ENCODE data around the gene KAT8. TPM values are rescaled to one million over a fixed set of nuclear protein-coding genes. Genes with fewer than 3 reads are reported as not detected.
"Not testable (repeated sequence)": the region's sequence is repeated elsewhere in the genome, so short reads cannot be mapped to it uniquely, and the experiment has no call there.

Gene KAT8
- total RNA-seq, 2 donors from 2014 or later = 51.0 to 55.8 TPM

DNA sequence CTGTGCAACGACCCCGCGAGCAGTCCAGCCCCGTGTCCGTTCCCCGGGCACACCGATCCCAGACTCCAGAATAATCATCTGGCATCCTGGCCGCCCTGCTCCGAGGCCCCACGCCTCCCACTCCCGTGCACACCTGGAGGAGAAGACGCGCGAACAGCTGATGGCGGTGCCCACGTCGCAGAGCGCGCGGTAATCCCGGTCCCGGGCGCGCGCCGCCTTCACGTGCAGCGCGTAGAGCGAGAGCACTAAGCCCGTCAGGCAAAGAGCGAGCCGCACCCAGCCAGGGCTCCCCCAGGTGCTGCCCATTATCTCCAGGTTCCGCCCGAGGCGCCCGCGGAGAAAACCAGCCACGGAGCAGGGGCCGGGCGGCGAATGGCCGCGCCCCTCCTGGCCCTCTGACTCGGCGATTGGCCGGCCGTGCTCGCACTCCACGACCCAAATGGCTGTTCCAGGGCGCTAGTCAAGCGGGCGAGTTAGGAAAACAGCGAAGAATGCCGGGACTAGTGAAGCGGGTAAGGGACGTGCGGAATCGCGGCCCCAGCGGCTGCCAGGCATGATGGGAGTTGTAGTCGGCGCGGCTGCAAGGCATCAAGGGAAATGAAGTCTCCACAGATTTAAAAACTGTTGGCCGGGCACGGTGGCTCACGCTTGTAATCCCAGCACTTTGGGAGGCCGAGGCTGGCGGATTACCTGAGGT is 22.9 kb upstream of the KAT8 start, which contains the start of gene VKORC1:
VKORC1 (minus strand) TSS at position 374 of the 697 bp plus-strand sequence; CDS start at position 306, 68 bp downstream.
- H3K27me3 ChIP-seq (ENCODE audit: control insufficient read depth, insufficient read depth, low read length, poor library complexity, severe bottlenecking) = no peaks in the 10 kb centered on the region
- peaks cover under 1% of the 10 kb centered on the region for H3K27me3 Mint-ChIP-seq (ENCODE audit: insufficient read depth)
- H3K36me3 Mint-ChIP-seq (ENCODE audit: low read depth) = peaks cover 14% of the 10 kb centered on the region
- WGBS, 2 experiments (ENCODE audit: insufficient coverage in 1 of 2, insufficient read length in 1 of 2) = 0 to 3% methylated on average over 26 to 69 of the region's 69 CpGs
- H3K4me3 ChIP-seq (ENCODE audit: low read length) = peak within 1 kb of the TSS; percentile 95
- H3K4me1 Mint-ChIP-seq = peaks cover 3% of the 10 kb centered on the region
- peak; percentile 98 for DNase-seq
- H3K9ac ChIP-seq (ENCODE audit: extremely low read depth, low read length, poor library complexity, severe bottlenecking) = peak within 1 kb of the TSS; percentile 77
- no peaks in the 10 kb centered on the region for H3K4me1 ChIP-seq (ENCODE audit: control insufficient read depth, insufficient read depth, low read length)
- H3K27ac Mint-ChIP-seq = peak within 1 kb of the TSS; percentile 69
- H3K9me3 Mint-ChIP-seq = no peaks in the 10 kb centered on the region
- H3K36me3 ChIP-seq (ENCODE audit: control insufficient read depth, insufficient read depth, low read length) = peaks cover 20% of the 10 kb centered on the region
- H3K4me3 Mint-ChIP-seq = peak within 1 kb of the TSS; percentile 80
- peak within 1 kb of the TSS; percentile 77 for H3K27ac ChIP-seq (ENCODE audit: low read depth, low read length)
- TF ChIP-seq, protein P1, sequence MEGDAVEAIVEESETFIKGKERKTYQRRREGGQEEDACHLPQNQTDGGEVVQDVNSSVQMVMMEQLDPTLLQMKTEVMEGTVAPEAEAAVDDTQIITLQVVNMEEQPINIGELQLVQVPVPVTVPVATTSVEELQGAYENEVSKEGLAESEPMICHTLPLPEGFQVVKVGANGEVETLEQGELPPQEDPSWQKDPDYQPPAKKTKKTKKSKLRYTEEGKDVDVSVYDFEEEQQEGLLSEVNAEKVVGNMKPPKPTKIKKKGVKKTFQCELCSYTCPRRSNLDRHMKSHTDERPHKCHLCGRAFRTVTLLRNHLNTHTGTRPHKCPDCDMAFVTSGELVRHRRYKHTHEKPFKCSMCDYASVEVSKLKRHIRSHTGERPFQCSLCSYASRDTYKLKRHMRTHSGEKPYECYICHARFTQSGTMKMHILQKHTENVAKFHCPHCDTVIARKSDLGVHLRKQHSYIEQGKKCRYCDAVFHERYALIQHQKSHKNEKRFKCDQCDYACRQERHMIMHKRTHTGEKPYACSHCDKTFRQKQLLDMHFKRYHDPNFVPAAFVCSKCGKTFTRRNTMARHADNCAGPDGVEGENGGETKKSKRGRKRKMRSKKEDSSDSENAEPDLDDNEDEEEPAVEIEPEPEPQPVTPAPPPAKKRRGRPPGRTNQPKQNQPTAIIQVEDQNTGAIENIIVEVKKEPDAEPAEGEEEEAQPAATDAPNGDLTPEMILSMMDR (conservative IDR thresholded peaks at IDR 0.05) = no peak
- no peaks in the 10 kb centered on the region for H3K9me3 ChIP-seq (ENCODE audit: control insufficient read depth, low read length)

DNA sequence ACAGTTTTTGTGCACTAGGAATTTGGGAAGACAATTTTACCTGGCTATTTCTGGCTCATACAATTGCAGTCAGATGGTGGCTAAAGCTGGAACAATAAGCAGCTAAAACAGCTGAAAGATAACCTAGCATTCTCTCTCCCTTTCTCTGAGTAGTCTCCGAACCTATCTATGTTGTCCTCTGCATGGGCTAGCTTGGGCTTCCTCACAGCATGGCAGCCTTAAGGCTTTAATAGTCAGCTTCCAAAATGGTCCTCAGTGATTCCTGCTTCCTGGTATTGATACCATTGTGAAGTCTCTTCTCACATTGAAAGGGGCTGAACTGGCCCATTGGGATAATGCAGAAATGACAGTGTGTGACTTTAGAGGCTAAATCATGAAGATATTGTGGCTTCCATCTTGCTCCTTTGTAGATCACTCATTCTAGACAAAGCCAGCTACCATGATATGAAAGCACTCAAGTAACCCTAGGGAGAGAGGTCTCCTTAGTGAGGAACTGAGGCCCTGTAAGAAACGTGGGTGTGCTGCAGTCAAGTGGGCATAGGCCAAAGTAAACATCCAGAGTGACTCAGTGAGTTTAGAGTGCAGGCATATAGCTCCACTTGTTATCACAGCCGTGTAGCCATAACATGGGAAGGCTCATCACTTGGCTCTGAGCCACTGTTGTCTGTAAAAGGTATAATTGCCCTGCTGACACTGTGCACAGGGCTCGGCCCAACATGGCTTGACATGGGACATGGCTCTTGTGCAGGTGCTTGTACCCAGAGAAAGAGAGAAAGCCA is 17.4 kb upstream of the KAT8 start:
- Histone ChIP-seq H3K27me3 (ENCODE audit: control insufficient read depth, insufficient read depth, low read length, poor library complexity, severe bottlenecking) (no peaks in the 10 kb centered on the region), H3K4me3 (ENCODE audit: low read length) (no peak overlapping the region), H3K9ac (ENCODE audit: extremely low read depth, low read length, poor library complexity, severe bottlenecking) (no peak overlapping the region), H3K36me3 (ENCODE audit: control insufficient read depth, insufficient read depth, low read length) (no peaks in the 10 kb centered on the region), H3K4me1 (ENCODE audit: control insufficient read depth, insufficient read depth, low read length) (no peaks in the 10 kb centered on the region), H3K9me3 (ENCODE audit: control insufficient read depth, low read length) (no peaks in the 10 kb centered on the region), H3K27ac (ENCODE audit: low read depth, low read length) (no peak overlapping the region)
- no peak for DNase-seq
- TF ChIP-seq, protein P1 (conservative IDR thresholded peaks at IDR 0.05) = no peak
- Mint-ChIP-seq H3K4me1 (peaks cover 2% of the 10 kb centered on the region), H3K27ac (no peak overlapping the region), H3K36me3 (ENCODE audit: low read depth) (no peaks in the 10 kb centered on the region), H3K4me3 (no peak overlapping the region), H3K27me3 (ENCODE audit: insufficient read depth) (peaks cover 12% of the 10 kb centered on the region), H3K9me3 (peaks cover 8% of the 10 kb centered on the region)
- 80 to 82% methylated on average over 4 of the region's 4 CpGs for WGBS, 2 experiments (ENCODE audit: insufficient coverage in 1 of 2, insufficient read length in 1 of 2)

- H3K27me3 ChIP-seq (ENCODE audit: control insufficient read depth, insufficient read depth, low read length, poor library complexity, severe bottlenecking); H3K4me3 ChIP-seq (ENCODE audit: low read length); H3K4me1 ChIP-seq (ENCODE audit: control insufficient read depth, insufficient read depth, low read length); H3K9ac ChIP-seq (ENCODE audit: extremely low read depth, low read length, poor library complexity, severe bottlenecking); H3K27ac Mint-ChIP-seq; H3K4me1 Mint-ChIP-seq; H3K36me3 ChIP-seq (ENCODE audit: control insufficient read depth, insufficient read depth, low read length); H3K4me3 Mint-ChIP-seq; H3K36me3 Mint-ChIP-seq (ENCODE audit: low read depth); H3K27ac ChIP-seq (ENCODE audit: low read depth, low read length); H3K9me3 ChIP-seq (ENCODE audit: control insufficient read depth, low read length); DNase-seq: not testable (repeated sequence)
- 83 to 88% methylated on average over 8 to 13 of the region's 13 CpGs for WGBS, 2 experiments (ENCODE audit: insufficient coverage in 1 of 2, insufficient read length in 1 of 2)
- Mint-ChIP-seq H3K9me3 (peaks cover 10% of the 10 kb centered on the region), H3K27me3 (ENCODE audit: insufficient read depth) (peaks cover 12% of the 10 kb centered on the region)
These were observed 16.4 kb upstream of the KAT8 start for GRCh38 chr16:31100876-31101641.

Data from endodermal cell (in vitro differentiated cells).